Trophoblast cell (in vitro differentiated cells and primary cell): ENCODE measurements around the gene CCDC152.
A peak's percentile ranks its signal among the peaks of the same experiment; 100 is the strongest.

Source experiments
- DNase-seq, 2 donors: peaks; one replicate each; pipeline ENCODE4 v3.0.0-alpha.2; 2016
- H2AFZ ChIP-seq: 2 replicates; pipeline ENCODE4 v1.6.1; 2013; ENCODE audit warnings: low read length, moderate library complexity, mild to moderate bottlenecking; ENCODE audit not compliant: insufficient read depth, poor library complexity
- H2AK5ac ChIP-seq: 2 replicates; pipeline ENCODE4 v1.6.1; 2013; ENCODE audit warnings: mild to moderate bottlenecking, low read length
- H2BK120ac ChIP-seq: 2 replicates; pipeline ENCODE4 v1.6.1; 2013; ENCODE audit warnings: low read length, mild to moderate bottlenecking, moderate library complexity; ENCODE audit not compliant: insufficient read depth, poor library complexity
- H2BK12ac ChIP-seq: 2 replicates; pipeline ENCODE4 v1.6.1; 2013; ENCODE audit warnings: mild to moderate bottlenecking, low read length, moderate library complexity
- H2BK5ac ChIP-seq: 2 replicates; pipeline ENCODE4 v1.6.1; 2013; ENCODE audit warnings: low read length, low read depth, moderate library complexity, mild to moderate bottlenecking; ENCODE audit not compliant: poor library complexity
- H3K14ac ChIP-seq: 2 replicates; pipeline ENCODE4 v1.6.1; 2013; ENCODE audit warnings: mild to moderate bottlenecking, low read length
- H3K18ac ChIP-seq: 2 replicates; pipeline ENCODE4 v1.6.1; 2013; ENCODE audit warnings: mild to moderate bottlenecking, low read length
- H3K23ac ChIP-seq: 2 replicates; pipeline ENCODE4 v1.6.1; 2013; ENCODE audit warnings: low read length
- H3K27ac ChIP-seq: 2 replicates; pipeline ENCODE4 v1.5.1; 2013; ENCODE audit warnings: low read depth, mild to moderate bottlenecking, inconsistent platforms, low read length, moderate library complexity
- H3K27me3 ChIP-seq: 2 replicates; pipeline ENCODE4 v1.6.1; 2013; ENCODE audit warnings: inconsistent platforms, mild to moderate bottlenecking, low read length, moderate library complexity; ENCODE audit not compliant: insufficient read depth
- H3K36me3 ChIP-seq, 2 experiments: 1 replicate in 1 of 2; 2 replicates in 1 of 2; pipeline ENCODE4 v1.6.1; 2013; ENCODE audit warnings: low read length in 2 of 2, mild to moderate bottlenecking in 2 of 2, moderate library complexity in 1 of 2; ENCODE audit not compliant: insufficient read depth in 2 of 2, control insufficient read depth in 1 of 2
- H3K4ac ChIP-seq: 2 replicates; pipeline ENCODE4 v1.6.1; 2013; ENCODE audit warnings: low read depth, mild to moderate bottlenecking, low read length, moderate library complexity
- H3K4me1 ChIP-seq, 2 experiments: 1 replicate in 1 of 2; 2 replicates in 1 of 2; pipeline ENCODE4 v1.6.1; 2013; ENCODE audit warnings: low read length in 2 of 2, mild to moderate bottlenecking in 2 of 2, moderate library complexity in 1 of 2; ENCODE audit not compliant: insufficient read depth in 2 of 2, control insufficient read depth in 1 of 2
- H3K4me2 ChIP-seq: 2 replicates; pipeline ENCODE4 v1.6.1; 2013; ENCODE audit warnings: inconsistent platforms, mild to moderate bottlenecking, low read length, moderate library complexity
- H3K4me3 ChIP-seq: 2 replicates; pipeline ENCODE4 v1.5.1; 2013; ENCODE audit warnings: mild to moderate bottlenecking, low read depth, low read length, inconsistent platforms
- H3K79me1 ChIP-seq: one replicate; pipeline ENCODE4 v1.6.1; 2013; ENCODE audit warnings: low read length
- H3K79me2 ChIP-seq: 2 replicates; pipeline ENCODE4 v1.6.1; 2013; ENCODE audit warnings: low read length, mild to moderate bottlenecking; ENCODE audit not compliant: control insufficient read depth, insufficient read depth, poor library complexity
- H3K9ac ChIP-seq: 2 replicates; pipeline ENCODE4 v1.6.1; 2013; ENCODE audit warnings: mild to moderate bottlenecking, low read length
- H3K9me3 ChIP-seq: 2 replicates; pipeline ENCODE4 v1.6.1; 2013; ENCODE audit warnings: low read depth, mild to moderate bottlenecking, control low read depth, inconsistent platforms, low read length; ENCODE audit not compliant: insufficient read depth
- H4K12ac ChIP-seq: 2 replicates; pipeline ENCODE4 v1.6.1; 2013; ENCODE audit warnings: low read depth, mild to moderate bottlenecking, low read length, moderate library complexity
- H4K8ac ChIP-seq: 2 replicates; pipeline ENCODE4 v1.6.1; 2013; ENCODE audit warnings: low read depth, mild to moderate bottlenecking, low read length, moderate library complexity
- H4K91ac ChIP-seq: one replicate; pipeline ENCODE4 v1.6.1; 2013; ENCODE audit warnings: low read depth, mild to moderate bottlenecking, low read length, moderate library complexity
- WGBS: extraction: QIAGEN DNeasy Blood & Tissue Kit; methylation state at CpG from one replicate; pipeline ENCODE4 v1.1.7; 2013; ENCODE audit warnings: missing lambda C conversion rate; ENCODE audit not compliant: insufficient read length, insufficient coverage; ENCODE audit errors: extremely low coverage; 5-methylcytosine and 5-hydroxymethylcytosine counted together

Gene CCDC152

GRCh38 chr5:42767491-42768105 lies 11.0 kb downstream of the CCDC152 start:
- Histone ChIP-seq H3K36me3 (no peaks in the 10 kb centered on the region), H3K9ac (no peak overlapping the region), H2BK120ac (no peak overlapping the region), H2BK5ac (no peak overlapping the region), H3K4me2 (no peak overlapping the region), H2BK12ac (no peak overlapping the region), H3K4me3 (no peak overlapping the region), H3K23ac (no peak overlapping the region), H3K18ac (no peak overlapping the region), H3K14ac (no peak overlapping the region), H4K91ac (no peak overlapping the region), H2AFZ (no peak overlapping the region), H3K27ac (no peak overlapping the region), H2AK5ac (no peak overlapping the region), H4K12ac (no peak overlapping the region), H3K9me3 (no peaks in the 10 kb centered on the region), H3K79me2 (no peaks in the 10 kb centered on the region), H3K27me3 (no peaks in the 10 kb centered on the region), H4K8ac (no peak overlapping the region), H3K4ac (no peak overlapping the region), H3K79me1 (no peaks in the 10 kb centered on the region), H3K4me1 (no peaks in the 10 kb centered on the region)
- no CpG with 5 or more reads among the region's 3 CpGs for WGBS
- peak in 1 of 2 donors; percentile 73 for DNase-seq

- Histone ChIP-seq H3K27ac (no peak overlapping the region), H2AK5ac (no peak overlapping the region), H3K4me1 (no peaks in the 10 kb centered on the region), H3K79me1 (no peaks in the 10 kb centered on the region), H3K36me3 (no peaks in the 10 kb centered on the region), H3K27me3 (no peaks in the 10 kb centered on the region), H3K18ac (no peak overlapping the region), H3K9me3 (no peaks in the 10 kb centered on the region), H2BK120ac (no peak overlapping the region), H2AFZ (no peak overlapping the region), H4K8ac (no peak overlapping the region), H3K9ac (no peak overlapping the region), H3K23ac (no peak overlapping the region), H2BK12ac (no peak overlapping the region), H3K4me3 (no peak overlapping the region), H4K12ac (no peak overlapping the region), H3K4me2 (no peak overlapping the region), H3K4ac (no peak overlapping the region), H3K14ac (no peak overlapping the region), H4K91ac (no peak overlapping the region), H3K79me2 (no peaks in the 10 kb centered on the region), H2BK5ac (no peak overlapping the region)
- DNase-seq: peak in 1 of 2 donors; percentile 55
- WGBS: no CpG with 5 or more reads among the region's 1 CpG
Measured at GRCh38 chr5:42768106-42768504, 11.5 kb downstream of the CCDC152 start.

- Histone ChIP-seq H2BK5ac (no peak overlapping the region), H3K79me1 (no peaks in the 10 kb centered on the region), H3K4me1 (no peaks in the 10 kb centered on the region), H3K9me3 (no peaks in the 10 kb centered on the region), H2BK12ac (no peak overlapping the region), H4K12ac (no peak overlapping the region), H4K8ac (no peak overlapping the region), H3K4me3 (no peak overlapping the region), H3K36me3 (no peaks in the 10 kb centered on the region), H4K91ac (no peak overlapping the region), H3K9ac (no peak overlapping the region), H2AFZ (no peak overlapping the region), H3K27me3 (no peaks in the 10 kb centered on the region), H3K18ac (no peak overlapping the region), H3K23ac (no peak overlapping the region), H2AK5ac (no peak overlapping the region), H3K79me2 (no peaks in the 10 kb centered on the region), H2BK120ac (no peak overlapping the region), H3K4me2 (no peak overlapping the region), H3K14ac (no peak overlapping the region), H3K4ac (no peak overlapping the region), H3K27ac (no peak overlapping the region)
- DNase-seq: peak; percentile 10 to 66
Measured at GRCh38 chr5:42770003-42770402, 13.4 kb downstream of the CCDC152 start.

GRCh38 chr5:42772265-42772993 lies 15.8 kb downstream of the CCDC152 start:
- H3K36me3 ChIP-seq: no peaks in the 10 kb centered on the region
- H2BK5ac ChIP-seq: no peak overlapping the region
- no peak overlapping the region for H3K9ac ChIP-seq
- no peaks in the 10 kb centered on the region for H3K79me1 ChIP-seq
- no peaks in the 10 kb centered on the region for H3K4me1 ChIP-seq
- H4K91ac ChIP-seq: no peak overlapping the region
- H4K12ac ChIP-seq: no peak overlapping the region
- H3K27ac ChIP-seq: no peak overlapping the region
- H3K14ac ChIP-seq: no peak overlapping the region
- H3K4me2 ChIP-seq: no peak overlapping the region
- no peak overlapping the region for H2AK5ac ChIP-seq
- H3K4ac ChIP-seq: no peak overlapping the region
- no CpG with 5 or more reads among the region's 13 CpGs for WGBS
- no peak for DNase-seq
- H3K4me3 ChIP-seq: no peak overlapping the region
- H3K79me2 ChIP-seq: no peaks in the 10 kb centered on the region
- no peak overlapping the region for H2AFZ ChIP-seq
- no peak overlapping the region for H2BK12ac ChIP-seq
- H3K18ac ChIP-seq: no peak overlapping the region
- no peak overlapping the region for H4K8ac ChIP-seq
- H3K23ac ChIP-seq: no peak overlapping the region
- H2BK120ac ChIP-seq: no peak overlapping the region
- no peaks in the 10 kb centered on the region for H3K27me3 ChIP-seq
- no peaks in the 10 kb centered on the region for H3K9me3 ChIP-seq
